Measurements from ENCODE around the gene TLCD1.

The TLCD1 gene

GRCh38 chr17:28726226-28726626 lies at the start of gene TLCD1:
TLCD1 (minus strand) TSS chr17:28726233; CDS start chr17:28726097, 136 bp downstream.
- DNase-seq (ENCODE audit: low read depth): no peak
- peak within 1 kb of the TSS; percentile 60 for H3K4me3 ChIP-seq (ENCODE audit: control insufficient read depth, low read depth, low read length)
- no peak for TF ChIP-seq CTCF (IDR thresholded peaks at IDR 0.05; ENCODE audit: control insufficient read depth, insufficient read depth, low read depth, low read length, missing control alignments)

- H3K4me3 ChIP-seq (ENCODE audit: control insufficient read depth, low read depth, low read length): no peak overlapping the region
- DNase-seq (ENCODE audit: low read depth): no peak
- TF ChIP-seq CTCF (IDR thresholded peaks at IDR 0.05; ENCODE audit: control insufficient read depth, insufficient read depth, low read depth, low read length, missing control alignments): no peak
Measured at GRCh38 chr17:28774206-28774605, 48.2 kb upstream of the TLCD1 start.

- TF ChIP-seq CTCF (IDR thresholded peaks at IDR 0.05; ENCODE audit: control insufficient read depth, insufficient read depth, low read depth, low read length, missing control alignments): no peak
- H3K4me3 ChIP-seq (ENCODE audit: control insufficient read depth, low read depth, low read length): no peak overlapping the region
- no peak for DNase-seq (ENCODE audit: low read depth)
Measured at GRCh38 chr17:28773736-28774135, 47.7 kb upstream of the TLCD1 start.

- TF ChIP-seq CTCF (IDR thresholded peaks at IDR 0.05; ENCODE audit: control insufficient read depth, insufficient read depth, low read depth, low read length, missing control alignments): no peak
- DNase-seq (ENCODE audit: low read depth): no peak
- no peak overlapping the region for H3K4me3 ChIP-seq (ENCODE audit: control insufficient read depth, low read depth, low read length)
Measured at GRCh38 chr17:28765038-28765437, 39.0 kb upstream of the TLCD1 start.

- H3K4me3 ChIP-seq (ENCODE audit: control insufficient read depth, low read depth, low read length): no peak overlapping the region
- peak; percentile 78 for TF ChIP-seq CTCF (IDR thresholded peaks at IDR 0.05; ENCODE audit: control insufficient read depth, insufficient read depth, low read depth, low read length, missing control alignments)
- peak; percentile 40 for DNase-seq (ENCODE audit: low read depth)
Measured at GRCh38 chr17:28763804-28764266, 37.8 kb upstream of the TLCD1 start.

- DNase-seq (ENCODE audit: low read depth): no peak
- TF ChIP-seq CTCF (IDR thresholded peaks at IDR 0.05; ENCODE audit: control insufficient read depth, insufficient read depth, low read depth, low read length, missing control alignments): no peak
- no peak overlapping the region for H3K4me3 ChIP-seq (ENCODE audit: control insufficient read depth, low read depth, low read length)
Measured at GRCh38 chr17:28763137-28763799, 37.2 kb upstream of the TLCD1 start.

Measured in AG09309 (cell line).